HepG2 (cell line): ENCODE results near the gene GCNT2. TPM values are rescaled to one million over a fixed set of nuclear protein-coding genes. Genes with fewer than 3 reads are reported as not detected.

Experiments used
- ATAC-seq: fragments of 200-7000 bp; cut with Tn5 transposase; 3 replicates; pipeline ENCODE4 v1.9.1; 2020; ENCODE audit warnings: mild to moderate bottlenecking, moderate library complexity
- BruUV-seq: library from RNA; stranded (reverse); fragments of 400-500 nt; replicated peaks from 2 replicates; lab custom pipeline; 2021; lab: Mats Ljungman, UMichigan
- CTCF ChIA-PET: fragments of 300-600 bp; formaldehyde crosslinking; extraction: SDS; loops from one replicate; lab custom pipeline; 2021; ENCODE audit warnings: low total read pairs, inconsistent platforms, low intra/inter-chr PET ratio; lab: Yijun Ruan, JAX
- POLR2A ChIA-PET: fragments of 350-600 bp; sonication (Branson Sonifier 250); formaldehyde crosslinking; loops from one replicate; lab custom pipeline; 2020; ENCODE audit warnings: antibody characterized with exemption, inconsistent platforms; lab: Yijun Ruan, JAX
- DNase-seq: peaks from one replicate; pipeline ENCODE4 v3.0.0-alpha.2; 2015; ENCODE audit warnings: low spot score
- FAIRE-seq: peaks from 3 replicates; lab custom pipeline; 2011; peaks lifted over from hg19 to GRCh38; lab: Jason Lieb, UNC
- H2AFZ ChIP-seq: one replicate; pipeline ENCODE4 v1.6.1; 2011; ENCODE audit warnings: low read length, inconsistent platforms
- H3K27ac ChIP-seq: fragments of 300-600 bp; 3 replicates; pipeline ENCODE4 v1.8.0; 2011; ENCODE audit warnings: mixed run types, mild to moderate bottlenecking, mixed read lengths, low read length, inconsistent platforms; ENCODE audit not compliant: insufficient read depth; ENCODE audit errors: extremely low read length
- H3K27me3 ChIP-seq, 2 experiments: fragments of 200-600 bp in 1 of 2; 2 replicates in 1 of 2; 3 replicates in 1 of 2; pipeline versions ENCODE4 v1.6.0 to v1.8.0; 2011; ENCODE audit warnings: low read length in 2 of 2, mild to moderate bottlenecking in 2 of 2, moderate library complexity in 2 of 2, inconsistent platforms in 1 of 2; ENCODE audit not compliant: insufficient read depth in 2 of 2, control insufficient read depth in 1 of 2
- H3K36me3 ChIP-seq, 2 experiments: fragments of 200-600 bp in 1 of 2; replicated peaks in 1 of 2; 2 replicates in 1 of 2; 3 replicates in 1 of 2; pipeline versions ENCODE4 v1.5.1 to v1.8.0; 2011; ENCODE audit warnings: low read length in 2 of 2, inconsistent platforms in 1 of 2; ENCODE audit not compliant: insufficient read depth in 2 of 2, control insufficient read depth in 1 of 2
- H3K4me1 ChIP-seq: 2 replicates; pipeline ENCODE4 v1.5.1; 2012; ENCODE audit warnings: low read length, inconsistent platforms; ENCODE audit not compliant: insufficient read depth
- H3K4me2 ChIP-seq: 2 replicates; pipeline ENCODE4 v1.6.0; 2011; ENCODE audit warnings: low read depth, low read length, inconsistent platforms
- H3K4me3 ChIP-seq, 3 experiments: fragments of 200-600 bp in 1 of 3; sonication (generic), shearing (Covaris generic) in 1 of 3; replicated peaks in 1 of 3; 2 replicates each; pipeline ENCODE4 v1.5.1; 2011 to 2016; ENCODE audit warnings: low read length in 3 of 3, inconsistent platforms in 2 of 3, low read depth in 2 of 3, mild to moderate bottlenecking in 2 of 3, control low read depth in 1 of 3, mixed read lengths in 1 of 3; ENCODE audit not compliant: insufficient read depth in 1 of 3
- H3K79me2 ChIP-seq: one replicate; pipeline ENCODE4 v1.6.1; 2011; ENCODE audit warnings: low read length, inconsistent platforms; ENCODE audit not compliant: insufficient read depth
- H3K9ac ChIP-seq: 2 replicates; pipeline ENCODE4 v1.6.0; 2011; ENCODE audit warnings: mild to moderate bottlenecking, low read depth, low read length, inconsistent platforms; ENCODE audit not compliant: insufficient read depth
- H3K9me3 ChIP-seq: 2 replicates; pipeline ENCODE4 v1.5.1; 2012; ENCODE audit warnings: mild to moderate bottlenecking, low read length
- H4K20me1 ChIP-seq: 2 replicates; pipeline ENCODE4 v1.6.0; 2011; ENCODE audit warnings: inconsistent platforms, mild to moderate bottlenecking, low read length, moderate library complexity; ENCODE audit not compliant: insufficient read depth
- CBX5 ChIP-seq: sonication (generic); formaldehyde crosslinking; IDR thresholded peaks from 2 replicates; pipeline ENCODE4 v1.4.0; 2020; ENCODE audit warnings: missing genetic modification reagents, borderline replicate concordance
- EZH2 ChIP-seq: conservative IDR thresholded peaks from 2 replicates; pipeline ENCODE4 v1.6.1; 2012; ENCODE audit warnings: mild to moderate bottlenecking, low read depth, low read length, moderate library complexity
- GATAD2A ChIP-seq: IDR thresholded peaks from 2 replicates; pipeline ENCODE4 v1.6.1; 2016
- IKZF1 ChIP-seq: fragments of 450-650 bp; IDR thresholded peaks from 2 replicates; pipeline ENCODE4 v1.7.1; 2016
- MXD4 ChIP-seq: IDR thresholded peaks from 2 replicates; pipeline ENCODE4 v1.6.1; 2016; ENCODE audit warnings: mild to moderate bottlenecking, missing biosample characterization, missing genetic modification reagents
- PAXIP1 ChIP-seq: sonication (generic); formaldehyde crosslinking; conservative IDR thresholded peaks from 2 replicates; pipeline ENCODE4 v1.4.0; 2020; ENCODE audit warnings: mild to moderate bottlenecking, missing genetic modification reagents, moderate library complexity
- YEATS2 ChIP-seq: sonication (generic); formaldehyde crosslinking; IDR thresholded peaks from 2 replicates; pipeline ENCODE4 v1.4.0; 2020; ENCODE audit warnings: missing genetic modification reagents, borderline replicate concordance
- ZNF124 ChIP-seq: sonication (generic); formaldehyde crosslinking; IDR thresholded peaks from 2 replicates; pipeline ENCODE4 v1.4.0; 2020; ENCODE audit warnings: missing genetic modification reagents
- ZNF275 ChIP-seq: sonication (generic); formaldehyde crosslinking; IDR thresholded peaks from 2 replicates; pipeline ENCODE4 v1.8.0; 2022; ENCODE audit warnings: missing genetic modification reagents, mild to moderate bottlenecking, inconsistent platforms, borderline replicate concordance
- ZNF564 ChIP-seq: sonication (generic); formaldehyde crosslinking; IDR thresholded peaks from 2 replicates; pipeline ENCODE4 v1.8.1; 2023; ENCODE audit warnings: mild to moderate bottlenecking, missing genetic modification reagents
- ZNF768 ChIP-seq: sonication (generic); formaldehyde crosslinking; IDR thresholded peaks from 2 replicates; pipeline ENCODE4 v1.4.0; 2020; ENCODE audit warnings: missing genetic modification reagents
- WGBS: methylation state at CpG from one replicate; pipeline ENCODE4 v1.1.6; 2017; ENCODE audit warnings: low lambda C conversion rate; 5-methylcytosine and 5-hydroxymethylcytosine counted together
- in situ Hi-C: cut with HindIII; loops from 2 replicates; pipeline ENCODE4 v1.10.0; 2017; ENCODE audit warnings: low pct_unique_long_range_greater_than_20kb; ENCODE audit not compliant: extremely low pct_ligation_motif_present
- intact Hi-C: fragments of 100-400 bp; cut with micrococcal nuclease; formaldehyde crosslinking; loops from one replicate; pipeline ENCODE4 v1.10.0; 2022; ENCODE audit not compliant: unreplicated experiment
- polyA plus RNA-seq, 8 experiments: library from polyadenylated mRNA; depleted of rRNA in 3 of 8; stranded (reverse) in 7 of 8; unstranded in 1 of 8; fragments of >200 nt; fragmentation: Illumina TruSeq in 4 of 8; extraction: Trizol in 4 of 8; gene quantifications; 2 replicates each; pipeline versions ENCODE4 v1.2.1 to v1.2.3, GENCODE V29; 2011 to 2016; ENCODE audit warnings: low read depth in 4 of 8, missing spikeins in 1 of 8, mixed read lengths in 1 of 8; ENCODE audit not compliant: insufficient read depth in 1 of 8
- total RNA-seq, 5 experiments: library from RNA; depleted of rRNA; stranded (reverse); fragments of >200 nt; fragmentation: Illumina TruSeq; extraction: Trizol; gene quantifications; 2 replicates each; pipeline ENCODE4 v1.2.3, GENCODE V29; 2016; ENCODE audit warnings: low read depth in 1 of 5
- TF ChIP-seq, protein P1 (sequence below): sonication (generic); formaldehyde crosslinking; IDR thresholded peaks from 2 replicates; pipeline ENCODE4 v1.5.1; 2020; ENCODE audit warnings: mild to moderate bottlenecking, missing genetic modification reagents, moderate library complexity

The GCNT2 gene
- total and polyA plus RNA-seq, 2 of the 13 experiments (the other 11 are each of a cell fraction or from before 2014, with no cell fraction given), result 11.8 to 31.9 TPM

DNA sequence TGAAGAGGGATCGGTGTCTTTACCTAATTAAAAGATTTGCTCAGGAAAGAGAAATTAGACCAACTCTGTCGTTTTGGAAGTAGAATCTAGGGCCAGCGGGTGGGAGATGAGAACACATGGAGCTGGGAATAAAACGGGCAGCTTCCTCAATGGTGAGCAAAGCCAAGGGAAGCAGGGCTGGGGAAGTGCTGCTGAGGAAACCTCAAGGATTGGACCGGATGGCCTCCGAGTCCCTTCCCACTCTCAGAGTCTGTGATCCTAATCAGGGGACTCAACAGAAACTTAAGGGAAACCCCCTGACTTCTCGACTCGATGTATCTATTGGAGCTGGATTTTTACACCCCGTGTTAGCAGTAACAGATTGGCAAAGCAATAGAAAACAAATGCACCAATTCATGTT lies 10.8 kb downstream of the GCNT2 start (continued):
- TF ChIP-seq ZNF564, result no peak
- no peak for TF ChIP-seq EZH2
- no peak for TF ChIP-seq PAXIP1
- no peak for TF ChIP-seq MXD4 (CRISPR knock-in tag)
- no peak for TF ChIP-seq CBX5 (CRISPR knock-in tag)
- no peak for TF ChIP-seq GATAD2A (CRISPR knock-in tag)
- TF ChIP-seq YEATS2, result no peak
- TF ChIP-seq ZNF275, result no peak
- TF ChIP-seq ZNF124 (CRISPR knock-in tag), result no peak

DNA sequence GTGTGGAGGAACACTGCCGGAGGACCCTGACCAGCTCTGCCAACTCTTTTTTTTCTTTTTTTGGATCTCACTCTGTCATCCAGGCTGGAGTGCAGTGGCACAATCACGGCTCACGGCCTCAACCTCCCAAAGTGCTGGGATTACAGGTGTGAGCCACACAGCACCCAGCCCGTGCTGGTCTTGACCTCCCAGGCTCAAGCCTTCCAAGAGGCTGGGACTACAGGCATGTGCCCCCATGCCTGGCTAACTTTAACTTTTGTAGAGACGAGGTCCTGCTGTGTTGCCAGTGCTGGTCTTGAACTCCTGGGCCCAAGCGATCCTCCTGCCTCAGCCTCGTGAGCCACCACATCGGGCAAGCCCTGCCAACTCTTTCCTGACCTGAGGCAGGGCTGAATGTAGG lies 11.2 kb downstream of the GCNT2 start:
- 93% methylated on average over 8 of the region's 8 CpGs for WGBS
- no peak for FAIRE-seq
- intact Hi-C loops (loop anchor here (5.0 kb wide), 1 partner anchor 35 kb away; no protein-coding TSS in a partner anchor), in situ Hi-C loops (no loop called here)
- peak overlapping the region; percentile 72 for H3K4me2 ChIP-seq
- POLR2A ChIA-PET, result interaction anchor here (0.7 kb wide), 1 partner anchor 26 kb away, joined by 5 read pairs; no protein-coding TSS in a partner anchor
- DNase-seq, result no peak
- H3K27me3 ChIP-seq, result no peaks in the 10 kb centered on the region; a peak in 1 of 5 replicates
- peaks cover 55% of the 10 kb centered on the region for H3K79me2 ChIP-seq
- TF ChIP-seq ZNF768 (CRISPR knock-in tag) (peak; percentile 87; the same call in 1 of the 2 replicates), IKZF1 (no peak)
- TF ChIP-seq, protein P1, sequence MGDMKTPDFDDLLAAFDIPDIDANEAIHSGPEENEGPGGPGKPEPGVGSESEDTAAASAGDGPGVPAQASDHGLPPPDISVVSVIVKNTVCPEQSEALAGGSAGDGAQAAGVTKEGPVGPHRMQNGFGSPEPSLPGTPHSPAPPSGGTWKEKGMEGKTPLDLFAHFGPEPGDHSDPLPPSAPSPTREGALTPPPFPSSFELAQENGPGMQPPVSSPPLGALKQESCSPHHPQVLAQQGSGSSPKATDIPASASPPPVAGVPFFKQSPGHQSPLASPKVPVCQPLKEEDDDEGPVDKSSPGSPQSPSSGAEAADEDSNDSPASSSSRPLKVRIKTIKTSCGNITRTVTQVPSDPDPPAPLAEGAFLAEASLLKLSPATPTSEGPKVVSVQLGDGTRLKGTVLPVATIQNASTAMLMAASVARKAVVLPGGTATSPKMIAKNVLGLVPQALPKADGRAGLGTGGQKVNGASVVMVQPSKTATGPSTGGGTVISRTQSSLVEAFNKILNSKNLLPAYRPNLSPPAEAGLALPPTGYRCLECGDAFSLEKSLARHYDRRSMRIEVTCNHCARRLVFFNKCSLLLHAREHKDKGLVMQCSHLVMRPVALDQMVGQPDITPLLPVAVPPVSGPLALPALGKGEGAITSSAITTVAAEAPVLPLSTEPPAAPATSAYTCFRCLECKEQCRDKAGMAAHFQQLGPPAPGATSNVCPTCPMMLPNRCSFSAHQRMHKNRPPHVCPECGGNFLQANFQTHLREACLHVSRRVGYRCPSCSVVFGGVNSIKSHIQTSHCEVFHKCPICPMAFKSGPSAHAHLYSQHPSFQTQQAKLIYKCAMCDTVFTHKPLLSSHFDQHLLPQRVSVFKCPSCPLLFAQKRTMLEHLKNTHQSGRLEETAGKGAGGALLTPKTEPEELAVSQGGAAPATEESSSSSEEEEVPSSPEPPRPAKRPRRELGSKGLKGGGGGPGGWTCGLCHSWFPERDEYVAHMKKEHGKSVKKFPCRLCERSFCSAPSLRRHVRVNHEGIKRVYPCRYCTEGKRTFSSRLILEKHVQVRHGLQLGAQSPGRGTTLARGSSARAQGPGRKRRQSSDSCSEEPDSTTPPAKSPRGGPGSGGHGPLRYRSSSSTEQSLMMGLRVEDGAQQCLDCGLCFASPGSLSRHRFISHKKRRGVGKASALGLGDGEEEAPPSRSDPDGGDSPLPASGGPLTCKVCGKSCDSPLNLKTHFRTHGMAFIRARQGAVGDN (CRISPR knock-in tag), result peak; percentile 47
- peak overlapping the region in 1 of 3 experiments; percentile 72; a peak in 2 of 6 replicates for H3K4me3 ChIP-seq
- no peak overlapping the region for H3K27ac ChIP-seq
- no peaks in the 10 kb centered on the region for H3K9me3 ChIP-seq
- no peak for ATAC-seq
- H3K4me1 ChIP-seq, result peaks cover 36% of the 10 kb centered on the region
- H2AFZ ChIP-seq, result no peak overlapping the region
- H3K36me3 ChIP-seq, result no peaks in the 10 kb centered on the region; a peak in 1 of 5 replicates
- no TSS peak for BruUV-seq
- H3K9ac ChIP-seq, result peak overlapping the region; percentile 45; the same call in 1 of the 2 replicates
- CTCF ChIA-PET, result no interaction called here
- H4K20me1 ChIP-seq, result peaks cover 2% of the 10 kb centered on the region
